ENCODE measurements around the gene PSMD14.
"Not testable (repeated sequence)": the region's sequence is repeated elsewhere in the genome, so short reads cannot be mapped to it uniquely, and the experiment has no call there.

Gene PSMD14

GRCh38 chr2:161308178-161308955 is at the start of gene PSMD14:
PSMD14 (plus strand) TSS chr2:161308425; CDS start chr2:161318826, 10,401 bp downstream.
- DNase-seq: peak; percentile 95

GRCh38 chr2:161265874-161266273 is 42.4 kb upstream of the PSMD14 start:
- no peak for DNase-seq

GRCh38 chr2:161269111-161269510 is 39.1 kb upstream of the PSMD14 start:
- DNase-seq: no peak

GRCh38 chr2:161273038-161273760 is 35.0 kb upstream of the PSMD14 start:
- DNase-seq: no peak

- not testable (repeated sequence) for DNase-seq
These were observed 29.5 kb upstream of the PSMD14 start for GRCh38 chr2:161278564-161279229.

GRCh38 chr2:161279230-161279815 is 28.9 kb upstream of the PSMD14 start:
- not testable (repeated sequence) for DNase-seq

GRCh38 chr2:161280906-161281323 is 27.3 kb upstream of the PSMD14 start:
- not testable (repeated sequence) for DNase-seq

GRCh38 chr2:161281615-161282310 is 26.5 kb upstream of the PSMD14 start:
- not testable (repeated sequence) for DNase-seq

GRCh38 chr2:161282311-161282644 is 25.9 kb upstream of the PSMD14 start:
- DNase-seq: not testable (repeated sequence)

GRCh38 chr2:161283926-161284325 is 24.3 kb upstream of the PSMD14 start:
- DNase-seq: no peak

GRCh38 chr2:161303535-161304050 is 4.6 kb upstream of the PSMD14 start:
- no peak for DNase-seq

GRCh38 chr2:161306919-161307318 is 1.3 kb upstream of the PSMD14 start:
- DNase-seq: no peak

GRCh38 chr2:161307676-161308075 is 549 bp upstream of the PSMD14 start:
- DNase-seq: no peak

GRCh38 chr2:161312996-161313395 is 4.8 kb downstream of the PSMD14 start:
- DNase-seq: no peak

- no peak for DNase-seq
These were observed 7.2 kb downstream of the PSMD14 start for GRCh38 chr2:161315380-161315779.

GRCh38 chr2:161316701-161317100 is 8.5 kb downstream of the PSMD14 start:
- no peak for DNase-seq

GRCh38 chr2:161321944-161322648 is 13.9 kb downstream of the PSMD14 start:
- DNase-seq: no peak

GRCh38 chr2:161324876-161325275 is 16.7 kb downstream of the PSMD14 start:
- no peak for DNase-seq

- DNase-seq: no peak
These were observed 19.4 kb downstream of the PSMD14 start for GRCh38 chr2:161327582-161327981.

GRCh38 chr2:161332371-161332967 is 24.2 kb downstream of the PSMD14 start:
- no peak for DNase-seq

GRCh38 chr2:161335626-161336025 is 27.4 kb downstream of the PSMD14 start:
- DNase-seq: no peak

All from right forelimb (tissue), 1 donor.